K562 (cell line): ENCODE results near the gene B4GALT5. TPM values are rescaled to one million over a fixed set of nuclear protein-coding genes. Genes with fewer than 3 reads are reported as not detected.

Experiments used
- ATAC-seq: fragments of 200-7000 bp; cut with Tn5 transposase; 3 replicates; pipeline ENCODE4 v1.9.1; 2020; ENCODE audit warnings: moderate library complexity
- BruUV-seq: library from RNA; stranded (reverse); fragments of 400-500 nt; replicated peaks from 2 replicates; lab custom pipeline; 2021; lab: Mats Ljungman, UMichigan
- CTCF ChIA-PET: fragments of 300-600 bp; formaldehyde crosslinking; extraction: SDS; loops from one replicate; lab custom pipeline; 2021; ENCODE audit warnings: low intra/inter-chr PET ratio; lab: Yijun Ruan, JAX
- POLR2A ChIA-PET: fragments of 300-600, 350-650 bp; sonication (Branson Sonifier 250); formaldehyde crosslinking; extraction: SDS; loops from one replicate; lab custom pipeline; 2021; ENCODE audit warnings: antibody characterized with exemption, inconsistent platforms; lab: Yijun Ruan, JAX
- DNase-seq, 4 experiments: peaks; one replicate each; pipeline versions ENCODE4 v3.0.0 to v3.0.0-alpha.2; 2011 to 2018; ENCODE audit warnings: low spot score in 3 of 4, mixed read lengths in 3 of 4; ENCODE audit errors: extremely low read depth in 1 of 4
- FAIRE-seq: peaks from 2 replicates; lab custom pipeline; 2011; peaks lifted over from hg19 to GRCh38; lab: Jason Lieb, UNC
- H2AFZ ChIP-seq: 2 replicates; pipeline ENCODE4 v1.6.0; 2011; ENCODE audit warnings: low read depth, low read length, control low read depth, inconsistent platforms
- H3K27ac ChIP-seq: fragments of 200-600 bp; 3 replicates; pipeline ENCODE4 v1.8.0; 2011; ENCODE audit warnings: low read depth, mild to moderate bottlenecking, control low read depth, inconsistent platforms, low read length, moderate library complexity, mixed read lengths; ENCODE audit errors: extremely low read depth
- H3K27me3 ChIP-seq, 2 experiments: fragments of 300-600 bp in 1 of 2; 2 replicates in 1 of 2; 3 replicates in 1 of 2; pipeline versions ENCODE4 v1.6.0 to v1.8.0; 2011; ENCODE audit warnings: inconsistent platforms in 2 of 2, low read length in 2 of 2, mild to moderate bottlenecking in 1 of 2, mixed read lengths in 1 of 2, moderate library complexity in 1 of 2; ENCODE audit not compliant: control insufficient read depth in 2 of 2, insufficient read depth in 2 of 2
- H3K36me3 ChIP-seq: fragments of 300-600 bp; 3 replicates; pipeline ENCODE4 v1.8.0; 2011; ENCODE audit warnings: mild to moderate bottlenecking, low read length, inconsistent platforms; ENCODE audit not compliant: control insufficient read depth, insufficient read depth
- H3K4me1 ChIP-seq, 2 experiments: fragments of 200-600 bp in 1 of 2; replicated peaks in 1 of 2; 2 replicates in 1 of 2; 3 replicates in 1 of 2; pipeline versions ENCODE4 v1.5.1 to v1.8.0; 2011; ENCODE audit warnings: inconsistent platforms in 2 of 2, low read length in 2 of 2, mild to moderate bottlenecking in 1 of 2, mixed read lengths in 1 of 2, moderate library complexity in 1 of 2; ENCODE audit not compliant: control insufficient read depth in 2 of 2, insufficient read depth in 2 of 2
- H3K4me2 ChIP-seq: 2 replicates; pipeline ENCODE4 v1.6.1; 2011; ENCODE audit warnings: low read length, control low read depth, inconsistent platforms, mixed read lengths; ENCODE audit not compliant: insufficient read depth
- H3K4me3 ChIP-seq: fragments of 200-600 bp; sonication (generic), shearing (Covaris generic); 2 replicates; pipeline ENCODE4 v1.5.1; 2016; ENCODE audit warnings: control low read depth, inconsistent platforms
- H3K79me2 ChIP-seq: fragments of 200-600 bp; 3 replicates; pipeline ENCODE4 v1.8.0; 2011; ENCODE audit warnings: low read length, inconsistent platforms; ENCODE audit not compliant: control insufficient read depth, insufficient read depth
- H3K9ac ChIP-seq, 2 experiments: 2 replicates each; pipeline versions ENCODE4 v1.6.0 to v1.6.1; 2011; ENCODE audit warnings: low read depth in 2 of 2, low read length in 2 of 2, control low read depth in 1 of 2, inconsistent platforms in 1 of 2, mild to moderate bottlenecking in 1 of 2, mixed read lengths in 1 of 2; ENCODE audit not compliant: insufficient read depth in 1 of 2
- H3K9me1 ChIP-seq: one replicate; pipeline ENCODE4 v1.6.0; 2011; ENCODE audit warnings: inconsistent platforms, mild to moderate bottlenecking, low read length, moderate library complexity; ENCODE audit not compliant: control insufficient read depth, insufficient read depth
- H3K9me3 ChIP-seq: replicated peaks from 2 replicates; pipeline ENCODE4 v1.5.1; 2011; ENCODE audit warnings: low read depth, low read length, inconsistent platforms; ENCODE audit not compliant: control insufficient read depth, insufficient read depth
- H4K20me1 ChIP-seq: replicated peaks from 2 replicates; pipeline ENCODE4 v1.6.1; 2011; ENCODE audit warnings: low read length, inconsistent platforms, mixed read lengths; ENCODE audit not compliant: control insufficient read depth, insufficient read depth
- CREB1 ChIP-seq, 2 experiments: sonication (generic) in 1 of 2; formaldehyde crosslinking in 1 of 2; IDR thresholded peaks; 2 replicates each; pipeline versions ENCODE4 v1.6.1 to v1.8.0; 2012 to 2022; ENCODE audit warnings: inconsistent platforms in 1 of 2, mild to moderate bottlenecking in 1 of 2, missing genetic modification reagents in 1 of 2, moderate library complexity in 1 of 2
- FOXK2 ChIP-seq, 2 experiments: fragments of 450-650 bp; IDR thresholded peaks in 1 of 2; conservative IDR thresholded peaks in 1 of 2; 2 replicates each; pipeline ENCODE4 v1.6.1; 2016; ENCODE audit warnings: low read depth in 2 of 2, mild to moderate bottlenecking in 1 of 2
- MEIS2 ChIP-seq: fragments of 450-650 bp; IDR thresholded peaks from 2 replicates; pipeline ENCODE4 v1.6.1; 2014; ENCODE audit warnings: mild to moderate bottlenecking; ENCODE audit not compliant: partially characterized antibody
- MYNN ChIP-seq, 2 experiments: sonication (generic); formaldehyde crosslinking in 1 of 2; IDR thresholded peaks; 2 replicates each; pipeline versions ENCODE4 v1.5.0 to v1.6.1; 2016 to 2020; ENCODE audit warnings: antibody characterized with exemption in 1 of 2, missing genetic modification reagents in 1 of 2
- ZNF57 ChIP-seq: fragments of 450-650 bp; formaldehyde crosslinking; IDR thresholded peaks from 2 replicates; pipeline ENCODE4 v1.4.0; 2020; ENCODE audit warnings: mild to moderate bottlenecking, moderate library complexity
- WGBS: fragments of 100-300 bp; shearing (Covaris generic); methylation state at CpG from one replicate; pipeline ENCODE4 v1.1.6; 2016; ENCODE audit warnings: low coverage, mixed read lengths; ENCODE audit not compliant: insufficient coverage; ENCODE audit errors: missing lambda C conversion rate; 5-methylcytosine and 5-hydroxymethylcytosine counted together
- in situ Hi-C: fragments of 300-500 bp; cut with MboI; formaldehyde crosslinking; loops from 4 replicates; pipeline ENCODE4 v1.15.0; 2018; ENCODE audit warnings: inconsistent platforms, mixed read lengths
- intact Hi-C: fragments of 100-400 bp; cut with micrococcal nuclease; formaldehyde crosslinking; loops from 2 replicates; pipeline ENCODE4 v1.14.2; 2022
- polyA plus RNA-seq, 8 experiments: library from polyadenylated mRNA; depleted of rRNA in 4 of 8; stranded (reverse) in 5 of 8; unstranded in 3 of 8; fragments of >200 nt; fragmentation: Nextera tagmentation in 2 of 8; fragmentation: Illumina TruSeq in 1 of 8; extraction: Ambion mirVana in 2 of 8; extraction: Trizol in 1 of 8; gene quantifications; 2 replicates each; pipeline versions ENCODE4 v1.2.1 to v1.2.3, GENCODE V29; 2011 to 2014; ENCODE audit warnings: inconsistent platforms in 1 of 8, missing spikeins in 1 of 8
- total RNA-seq, 7 experiments: library from RNA; depleted of rRNA in 6 of 7; stranded (reverse); fragments of >200 nt in 6 of 7; fragmentation: Illumina TruSeq in 2 of 7; extraction: Trizol in 2 of 7; gene quantifications; 2 replicates each; pipeline versions ENCODE4 v1.2.1 to v1.2.3, GENCODE V29; 2011 to 2021; ENCODE audit warnings: low replicate concordance in 1 of 7
- TF ChIP-seq, protein P1 (sequence below): sonication (generic); formaldehyde crosslinking; IDR thresholded peaks from 2 replicates; pipeline ENCODE4 v1.8.0; 2022; ENCODE audit warnings: missing genetic modification reagents, mild to moderate bottlenecking, borderline replicate concordance

B4GALT5 gene
- total and polyA plus RNA-seq, 9 of the 15 experiments (the other 6 are each of a cell fraction or from before 2014, with no cell fraction given): 8.5 to 32.6 (median 23.4) TPM

GRCh38 chr20:49646528-49646927 is 67.2 kb downstream of the B4GALT5 start:
- Histone ChIP-seq H3K9me3 (no peaks in the 10 kb centered on the region), H3K4me1 (no peaks in the 10 kb centered on the region), H3K27me3 (no peaks in the 10 kb centered on the region), H3K79me2 (no peaks in the 10 kb centered on the region), H4K20me1 (no peaks in the 10 kb centered on the region), H2AFZ (no peak overlapping the region), H3K36me3 (peaks cover 83% of the 10 kb centered on the region), H3K9me1 (no peaks in the 10 kb centered on the region)
- FAIRE-seq (no peak), ATAC-seq (no peak)
- POLR2A ChIA-PET: interaction anchor here (0.6 to 0.7 kb wide), 2 partner anchors 22 to 102 kb away, joined by 3 read pairs; no protein-coding TSS in a partner anchor
- in situ Hi-C loops: no loop called here
- TF ChIP-seq MYNN (IDR thresholded peaks at IDR 0.05): no peak
- no peak for TF ChIP-seq MYNN (CRISPR knock-in tag; IDR thresholded peaks at IDR 0.05)
- TF ChIP-seq, protein P1, sequence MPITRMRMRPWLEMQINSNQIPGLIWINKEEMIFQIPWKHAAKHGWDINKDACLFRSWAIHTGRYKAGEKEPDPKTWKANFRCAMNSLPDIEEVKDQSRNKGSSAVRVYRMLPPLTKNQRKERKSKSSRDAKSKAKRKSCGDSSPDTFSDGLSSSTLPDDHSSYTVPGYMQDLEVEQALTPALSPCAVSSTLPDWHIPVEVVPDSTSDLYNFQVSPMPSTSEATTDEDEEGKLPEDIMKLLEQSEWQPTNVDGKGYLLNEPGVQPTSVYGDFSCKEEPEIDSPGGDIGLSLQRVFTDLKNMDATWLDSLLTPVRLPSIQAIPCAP: no peak
- no peak for TF ChIP-seq ZNF57 (CRISPR knock-in tag)
- TF ChIP-seq FOXK2 (conservative IDR thresholded peaks at IDR 0.05 in 1 of 2, IDR thresholded peaks at IDR 0.05 in 1 of 2; ENCODE audit: low read depth in 2 of 2): no peak
- no peak for TF ChIP-seq CREB1 (IDR thresholded peaks at IDR 0.05)
- TF ChIP-seq CREB1 (CRISPR knock-in tag; IDR thresholded peaks at IDR 0.05): no peak
- TF ChIP-seq MEIS2: no peak
- TF ChIP-seq, all 486 proteins: peak for 0
- H3K4me2 ChIP-seq: no peak overlapping the region
- no TSS peak for BruUV-seq
- CTCF ChIA-PET: no interaction called here
- no peak for DNase-seq
- intact Hi-C loops: no loop called here
- H3K27ac ChIP-seq: no peak overlapping the region
- WGBS: 66% methylated on average over 2 of the region's 2 CpGs
- H3K9ac ChIP-seq: no peak overlapping the region
- no peak overlapping the region for H3K4me3 ChIP-seq
